ENCODE measurements around the gene MYL7. TPM values are rescaled to one million over a fixed set of nuclear protein-coding genes. Genes with fewer than 3 reads are reported as not detected.
"Not testable (repeated sequence)": the region's sequence is repeated elsewhere in the genome, so short reads cannot be mapped to it uniquely, and the experiment has no call there.

MYL7 gene
- total RNA-seq, 5 donors from 2014 or later (not counting 1 experiment from before 2014, with no cell fraction given), result not detected

DNA sequence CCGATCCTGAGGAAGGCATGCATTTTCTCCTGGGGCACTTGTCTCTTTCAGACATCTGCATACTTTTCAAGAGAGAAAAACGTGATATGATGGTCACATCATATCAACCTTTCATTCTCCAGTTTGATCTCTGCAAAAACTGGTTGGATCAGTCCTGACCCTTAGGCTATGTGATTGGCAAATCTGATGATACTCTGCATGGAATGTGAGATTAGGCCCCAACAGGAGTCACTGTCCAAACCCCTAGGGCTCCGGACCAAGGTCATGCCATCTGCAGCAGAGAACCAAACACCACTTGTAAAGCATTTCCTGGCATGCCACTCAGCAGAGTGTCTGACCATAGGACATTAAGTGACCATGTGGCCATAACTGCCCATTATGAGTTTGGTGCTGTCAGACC lies 39.5 kb upstream of the MYL7 start:
- H3K9me3 Mint-ChIP-seq, result peaks cover 0 to 8% (median 0%) of the 10 kb centered on the region in 3 donors
- no peaks in the 10 kb centered on the region for H3K4me1 Mint-ChIP-seq
- POLR2A ChIA-PET, result no interaction called here
- Histone ChIP-seq H3K36me3 (ENCODE audit: control insufficient read depth in 2 of 2, extremely low read depth in 1 of 2, insufficient read depth in 1 of 2, low read length in 1 of 2) (no peaks in the 10 kb centered on the region), H3K27me3 (replicated peaks in 1 of 2; ENCODE audit: control insufficient read depth in 2 of 2, extremely low read depth in 1 of 2, insufficient read depth in 2 of 2, low read length in 1 of 2) (peaks cover 0 to 35% of the 10 kb centered on the region in 2 experiments), H3K4me1 (ENCODE audit: control insufficient read depth in 1 of 2, extremely low read depth in 1 of 2, insufficient read depth in 2 of 2, low read length in 2 of 2) (no peaks in the 10 kb centered on the region), H3K4me3 (ENCODE audit: control insufficient read depth in 1 of 2, extremely low read depth in 1 of 2, low read length in 1 of 2) (no peak overlapping the region), H3K9me3 (no peaks in the 10 kb centered on the region), H3K27ac (ENCODE audit: low read length) (no peak overlapping the region)
- WGBS (ENCODE audit: insufficient coverage), result 100% methylated on average over 1 of the region's 3 CpGs
- ATAC-seq (replicated peaks in 1 of 4) (no peak), DNase-seq (no peak)
- no peak overlapping the region for H3K27ac Mint-ChIP-seq
- CTCF ChIA-PET, result no interaction called here
- H3K4me3 Mint-ChIP-seq, result no peak overlapping the region
- no peaks in the 10 kb centered on the region for H3K36me3 Mint-ChIP-seq
- peaks cover 8 to 27% of the 10 kb centered on the region in 2 donors for H3K27me3 Mint-ChIP-seq

DNA sequence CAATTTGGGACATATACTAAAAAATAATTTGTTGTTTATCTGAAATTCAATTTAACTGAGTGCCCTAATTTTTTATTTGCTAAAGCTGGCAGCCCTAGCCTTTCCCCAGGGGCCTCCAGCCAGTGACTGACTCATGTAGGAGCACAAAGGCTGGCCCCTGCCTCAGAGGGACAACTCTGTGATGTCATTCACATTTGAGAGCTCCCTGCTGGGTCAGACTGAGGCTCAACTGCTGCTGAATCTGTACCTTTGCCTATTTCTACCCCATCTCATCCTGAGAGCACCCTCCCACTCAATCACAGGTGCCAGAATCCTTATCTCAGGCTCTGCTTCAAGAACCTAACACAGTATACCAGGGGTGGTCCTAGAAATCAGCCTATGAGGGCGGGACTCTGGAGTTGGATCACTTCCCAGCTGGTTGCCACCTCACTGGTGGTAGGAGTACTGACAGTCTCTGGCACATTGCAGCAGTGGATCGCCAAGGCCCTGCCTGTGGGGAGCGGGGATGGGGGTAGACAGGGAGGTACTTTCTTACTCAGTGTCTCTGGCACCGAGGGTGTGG lies 36.5 kb upstream of the MYL7 start:
- 93% methylated on average over 3 of the region's 4 CpGs for WGBS (ENCODE audit: insufficient coverage)
- no peak overlapping the region for H3K27ac Mint-ChIP-seq
- H3K4me1 Mint-ChIP-seq, result no peaks in the 10 kb centered on the region
- no peaks in the 10 kb centered on the region for H3K36me3 Mint-ChIP-seq
- peaks cover 0 to 5% (median 3%) of the 10 kb centered on the region in 3 donors for H3K9me3 Mint-ChIP-seq
- peaks cover 0 to 35% of the 10 kb centered on the region in 2 experiments for H3K27me3 ChIP-seq (replicated peaks in 1 of 2; ENCODE audit: control insufficient read depth in 2 of 2, extremely low read depth in 1 of 2, insufficient read depth in 2 of 2, low read length in 1 of 2)
- no peaks in the 10 kb centered on the region for H3K9me3 ChIP-seq
- POLR2A ChIA-PET, result no interaction called here
- no peak overlapping the region for H3K4me3 ChIP-seq (ENCODE audit: control insufficient read depth in 1 of 2, extremely low read depth in 1 of 2, low read length in 1 of 2)
- H3K4me3 Mint-ChIP-seq, result no peak overlapping the region
- no peak for DNase-seq
- H3K27me3 Mint-ChIP-seq, result peaks cover 20 to 34% of the 10 kb centered on the region in 2 donors
- CTCF ChIA-PET, result no interaction called here
- no peak overlapping the region for H3K27ac ChIP-seq (ENCODE audit: low read length)
- no peak for ATAC-seq (replicated peaks in 1 of 4)
- H3K4me1 ChIP-seq (ENCODE audit: control insufficient read depth in 1 of 2, extremely low read depth in 1 of 2, insufficient read depth in 2 of 2, low read length in 2 of 2), result no peaks in the 10 kb centered on the region
- H3K36me3 ChIP-seq (ENCODE audit: control insufficient read depth in 2 of 2, extremely low read depth in 1 of 2, insufficient read depth in 1 of 2, low read length in 1 of 2), result no peaks in the 10 kb centered on the region

DNA sequence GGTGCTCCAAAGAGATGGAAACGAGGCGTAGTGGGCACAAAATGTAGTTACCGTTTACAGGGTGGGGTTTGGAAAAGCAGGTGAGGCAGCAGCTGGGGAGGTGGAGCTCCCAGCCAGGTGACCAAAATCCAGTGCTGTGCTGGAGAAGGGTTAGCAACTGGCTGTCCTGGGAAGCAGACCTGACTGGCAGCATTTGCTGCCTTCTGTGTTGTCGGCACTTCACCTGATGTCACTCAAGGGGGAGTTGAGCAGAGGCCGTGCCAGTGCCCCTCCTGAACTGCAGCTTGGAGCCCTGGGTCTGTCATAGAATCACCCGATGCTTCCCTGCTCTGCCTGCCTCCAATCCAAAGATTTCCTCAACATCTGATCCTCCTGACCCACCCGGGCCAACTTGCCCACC lies 35.4 kb upstream of the MYL7 start:
- 80% methylated on average over 5 of the region's 7 CpGs for WGBS (ENCODE audit: insufficient coverage)

DNA sequence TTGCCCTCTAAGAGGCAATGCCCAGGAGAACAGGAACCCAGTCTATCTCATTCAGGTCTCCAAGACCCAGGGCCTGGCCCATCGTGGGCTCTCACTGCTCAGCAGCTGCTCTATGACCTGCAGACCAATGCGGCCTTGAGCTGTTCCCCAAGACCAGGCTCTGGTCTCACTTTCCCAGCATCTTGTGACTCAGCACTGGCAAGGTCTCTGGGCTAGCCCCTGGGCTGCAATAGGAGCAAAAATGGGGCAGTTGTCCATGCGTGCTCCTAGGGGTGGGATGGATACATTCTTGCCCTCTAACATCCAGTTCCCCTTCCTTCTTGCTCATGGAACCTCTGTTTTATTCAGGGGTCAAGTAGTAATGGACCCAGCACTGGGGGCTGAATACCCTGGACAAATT lies 34.6 kb upstream of the MYL7 start:
- Histone ChIP-seq H3K4me3 (ENCODE audit: control insufficient read depth in 1 of 2, extremely low read depth in 1 of 2, low read length in 1 of 2) (no peak overlapping the region), H3K4me1 (ENCODE audit: control insufficient read depth in 1 of 2, extremely low read depth in 1 of 2, insufficient read depth in 2 of 2, low read length in 2 of 2) (no peaks in the 10 kb centered on the region), H3K27me3 (replicated peaks in 1 of 2; ENCODE audit: control insufficient read depth in 2 of 2, extremely low read depth in 1 of 2, insufficient read depth in 2 of 2, low read length in 1 of 2) (peaks cover 0 to 36% of the 10 kb centered on the region in 2 experiments), H3K36me3 (ENCODE audit: control insufficient read depth in 2 of 2, extremely low read depth in 1 of 2, insufficient read depth in 1 of 2, low read length in 1 of 2) (no peaks in the 10 kb centered on the region), H3K9me3 (no peaks in the 10 kb centered on the region), H3K27ac (ENCODE audit: low read length) (no peak overlapping the region)
- ChIA-PET POLR2A (no interaction called here), CTCF (no interaction called here)
- Mint-ChIP-seq H3K27ac (no peak overlapping the region), H3K36me3 (no peaks in the 10 kb centered on the region), H3K27me3 (peaks cover 20 to 35% of the 10 kb centered on the region in 2 donors), H3K9me3 (peaks cover 0 to 5% (median 0%) of the 10 kb centered on the region in 3 donors), H3K4me3 (no peak overlapping the region), H3K4me1 (no peaks in the 10 kb centered on the region)
- no peak for DNase-seq
- ATAC-seq (replicated peaks in 1 of 4), result no peak
- WGBS (ENCODE audit: insufficient coverage), result 60% methylated on average over 2 of the region's 3 CpGs

More for the DNA sequence above, 35.4 kb upstream of the MYL7 start:
- no peak for ATAC-seq (replicated peaks in 1 of 4)
- peaks cover 20 to 34% of the 10 kb centered on the region in 2 donors for H3K27me3 Mint-ChIP-seq
- no peaks in the 10 kb centered on the region for H3K4me1 Mint-ChIP-seq
- Histone ChIP-seq H3K27ac (ENCODE audit: low read length) (no peak overlapping the region), H3K27me3 (replicated peaks in 1 of 2; ENCODE audit: control insufficient read depth in 2 of 2, extremely low read depth in 1 of 2, insufficient read depth in 2 of 2, low read length in 1 of 2) (peaks cover 0 to 36% of the 10 kb centered on the region in 2 experiments), H3K4me3 (ENCODE audit: control insufficient read depth in 1 of 2, extremely low read depth in 1 of 2, low read length in 1 of 2) (no peak overlapping the region), H3K4me1 (ENCODE audit: control insufficient read depth in 1 of 2, extremely low read depth in 1 of 2, insufficient read depth in 2 of 2, low read length in 2 of 2) (no peaks in the 10 kb centered on the region), H3K36me3 (ENCODE audit: control insufficient read depth in 2 of 2, extremely low read depth in 1 of 2, insufficient read depth in 1 of 2, low read length in 1 of 2) (no peaks in the 10 kb centered on the region), H3K9me3 (no peaks in the 10 kb centered on the region)
- DNase-seq, result no peak
- H3K27ac Mint-ChIP-seq, result no peak overlapping the region
- CTCF ChIA-PET, result no interaction called here
- no peak overlapping the region for H3K4me3 Mint-ChIP-seq
- peaks cover 0 to 5% (median 0%) of the 10 kb centered on the region in 3 donors for H3K9me3 Mint-ChIP-seq
- H3K36me3 Mint-ChIP-seq, result no peaks in the 10 kb centered on the region
- POLR2A ChIA-PET, result no interaction called here

DNA sequence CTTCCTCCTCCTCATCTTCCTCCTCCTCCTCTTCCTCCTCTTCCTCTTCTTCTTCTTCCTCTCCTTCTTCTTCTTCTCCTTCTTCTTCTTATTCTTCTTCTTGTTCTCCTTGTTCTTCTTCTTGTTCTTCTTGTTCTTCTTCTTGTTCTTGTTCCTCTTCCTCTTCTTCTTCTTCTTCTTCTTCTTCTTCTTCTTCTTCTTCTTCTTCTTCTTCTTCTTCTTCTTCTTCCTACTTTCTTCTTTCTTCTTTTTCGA lies 33.5 kb upstream of the MYL7 start:
- CTCF ChIA-PET; H3K4me1 Mint-ChIP-seq; H3K27ac ChIP-seq (ENCODE audit: low read length); DNase-seq; H3K27ac Mint-ChIP-seq; H3K4me3 ChIP-seq (ENCODE audit: control insufficient read depth in 1 of 2, extremely low read depth in 1 of 2, low read length in 1 of 2); H3K4me1 ChIP-seq (ENCODE audit: control insufficient read depth in 1 of 2, extremely low read depth in 1 of 2, insufficient read depth in 2 of 2, low read length in 2 of 2); H3K36me3 Mint-ChIP-seq; POLR2A ChIA-PET; H3K9me3 Mint-ChIP-seq; ATAC-seq (replicated peaks in 1 of 4); H3K9me3 ChIP-seq; H3K36me3 ChIP-seq (ENCODE audit: control insufficient read depth in 2 of 2, extremely low read depth in 1 of 2, insufficient read depth in 1 of 2, low read length in 1 of 2); H3K4me3 Mint-ChIP-seq: not testable (repeated sequence)
- H3K27me3 ChIP-seq (replicated peaks in 1 of 2; ENCODE audit: control insufficient read depth in 2 of 2, extremely low read depth in 1 of 2, insufficient read depth in 2 of 2, low read length in 1 of 2), result peaks cover 0 to 32% of the 10 kb centered on the region in 2 experiments
- H3K27me3 Mint-ChIP-seq, result peaks cover 20 to 35% of the 10 kb centered on the region in 2 donors
- 40% methylated on average over 1 of the region's 1 CpG for WGBS (ENCODE audit: insufficient coverage)

DNA sequence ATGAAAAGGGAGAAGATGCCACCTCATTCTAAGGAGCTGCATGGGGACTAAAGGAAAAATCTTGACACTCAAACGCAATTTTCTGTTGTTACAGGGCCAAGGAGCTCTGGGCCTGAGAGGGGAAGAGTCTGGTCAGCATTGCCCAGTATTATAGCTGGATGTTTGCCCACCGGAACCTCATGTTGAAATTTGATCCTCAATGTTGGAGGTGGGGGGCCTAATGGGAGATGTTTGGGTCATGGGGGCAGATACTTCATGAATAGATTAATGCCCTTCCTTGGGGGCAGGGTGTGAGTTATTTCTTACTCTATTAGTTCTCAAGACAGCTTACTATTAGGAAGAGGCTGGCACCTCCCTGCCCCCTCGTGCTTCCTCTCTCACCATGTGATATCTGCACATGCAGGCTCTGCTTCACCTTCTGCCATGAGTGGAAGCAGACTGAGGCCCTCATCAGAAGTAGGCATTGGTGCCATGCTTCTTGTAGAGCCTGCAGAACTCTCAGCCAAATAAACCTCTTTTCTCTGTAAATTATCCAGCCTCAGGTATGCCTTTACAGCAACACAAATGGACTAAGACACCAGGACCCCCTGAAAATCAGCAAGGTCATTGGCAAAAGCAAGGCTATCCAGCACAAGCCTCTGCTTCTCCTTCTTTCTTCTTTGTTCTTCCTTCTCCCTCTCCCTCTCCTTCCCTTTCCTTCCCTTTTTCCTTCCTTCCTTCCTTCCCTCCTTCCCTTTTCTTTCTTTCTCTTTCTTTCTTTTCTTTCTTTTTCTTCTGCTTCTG lies 33.0 kb upstream of the MYL7 start:
- Histone ChIP-seq H3K27me3 (replicated peaks in 1 of 2; ENCODE audit: control insufficient read depth in 2 of 2, extremely low read depth in 1 of 2, insufficient read depth in 2 of 2, low read length in 1 of 2) (peaks cover 0 to 32% of the 10 kb centered on the region in 2 experiments), H3K36me3 (ENCODE audit: control insufficient read depth in 2 of 2, extremely low read depth in 1 of 2, insufficient read depth in 1 of 2, low read length in 1 of 2) (no peaks in the 10 kb centered on the region), H3K4me1 (ENCODE audit: control insufficient read depth in 1 of 2, extremely low read depth in 1 of 2, insufficient read depth in 2 of 2, low read length in 2 of 2) (no peaks in the 10 kb centered on the region), H3K27ac (ENCODE audit: low read length) (no peak overlapping the region), H3K4me3 (ENCODE audit: control insufficient read depth in 1 of 2, extremely low read depth in 1 of 2, low read length in 1 of 2) (no peak overlapping the region), H3K9me3 (no peaks in the 10 kb centered on the region)
- H3K36me3 Mint-ChIP-seq, result no peaks in the 10 kb centered on the region
- peaks cover 0 to 5% (median 0%) of the 10 kb centered on the region in 3 donors for H3K9me3 Mint-ChIP-seq
- peaks cover 16 to 31% of the 10 kb centered on the region in 2 donors for H3K27me3 Mint-ChIP-seq
- ChIA-PET CTCF (no interaction called here), POLR2A (no interaction called here)
- DNase-seq, result no peak
- H3K4me3 Mint-ChIP-seq, result no peak overlapping the region
- no peak for ATAC-seq (replicated peaks in 1 of 4)
- WGBS (ENCODE audit: insufficient coverage), result 39% methylated on average over 2 of the region's 3 CpGs
- no peaks in the 10 kb centered on the region for H3K4me1 Mint-ChIP-seq
- H3K27ac Mint-ChIP-seq, result no peak overlapping the region

All from T-cell (primary cell).